ENCODE data around the gene PSTPIP1.

- TF ChIP-seq CTCF (IDR thresholded peaks at IDR 0.05), result no peak
- TF ChIP-seq MLX (CRISPR knock-in tag; IDR thresholded peaks at IDR 0.05), result no peak
- no peak for TF ChIP-seq ZNF396 (CRISPR knock-in tag; IDR thresholded peaks at IDR 0.05; ENCODE audit: borderline replicate concordance)
- no peak for TF ChIP-seq ATF1 (CRISPR knock-in tag; IDR thresholded peaks at IDR 0.05)
- no peak for TF ChIP-seq ATF2 (CRISPR knock-in tag; IDR thresholded peaks at IDR 0.05; ENCODE audit: borderline replicate concordance, low read depth)
- TF ChIP-seq USF2 (CRISPR knock-in tag; IDR thresholded peaks at IDR 0.05), result no peak
- TF ChIP-seq ATF3 (CRISPR knock-in tag; conservative IDR thresholded peaks at IDR 0.05), result no peak
- TF ChIP-seq ZNF281 (CRISPR knock-in tag; IDR thresholded peaks at IDR 0.05), result no peak
- TF ChIP-seq NR2C2 (CRISPR knock-in tag; IDR thresholded peaks at IDR 0.05), result no peak
- no peak for TF ChIP-seq E2F1 (CRISPR knock-in tag; IDR thresholded peaks at IDR 0.05)
- no peak for TF ChIP-seq PRDM15 (CRISPR knock-in tag; IDR thresholded peaks at IDR 0.05)
Measured at GRCh38 chr15:76986743-76987142, 8.2 kb upstream of the PSTPIP1 start.

Measured in WTC11 (cell line).